H1 (cell line): ENCODE measurements around the gene CDCA4. TPM values are rescaled to one million over a fixed set of nuclear protein-coding genes. Genes with fewer than 3 reads are reported as not detected.

ENCODE experiments used
- CTCF ChIA-PET: fragments of 300-600 bp; sonication (Branson Sonifier 250); formaldehyde crosslinking; loops from one replicate; lab custom pipeline; 2021; ENCODE audit not compliant: partially characterized antibody; lab: Charles Lee
- POLR2A ChIA-PET: fragments of 300-600 bp; sonication (Branson Sonifier 250); formaldehyde crosslinking; loops from one replicate; lab custom pipeline; 2021; ENCODE audit warnings: inconsistent platforms; ENCODE audit not compliant: partially characterized antibody; lab: Charles Lee
- DNase-seq, 2 experiments: peaks; one replicate each; pipeline versions ENCODE4 v3.0.0 to v3.0.0-alpha.2; 2010 to 2022; ENCODE audit warnings: low spot score in 2 of 2, low read depth in 1 of 2, mixed read lengths in 1 of 2
- FAIRE-seq: peaks from 2 replicates; lab custom pipeline; 2011; peaks lifted over from hg19 to GRCh38; lab: Jason Lieb, UNC
- H2AFZ ChIP-seq: 2 replicates; pipeline ENCODE4 v1.8.1; 2012; ENCODE audit warnings: low read length, inconsistent platforms
- H2AK5ac ChIP-seq: 2 replicates; pipeline ENCODE4 v1.6.1; 2013; ENCODE audit warnings: low read depth, low read length
- H2BK120ac ChIP-seq: replicated peaks from 2 replicates; pipeline ENCODE3; 2013; ENCODE audit warnings: low read depth, low read length, inconsistent platforms
- H2BK12ac ChIP-seq: 2 replicates; pipeline ENCODE4 v1.6.1; 2013; ENCODE audit warnings: low read depth, low read length
- H2BK15ac ChIP-seq: 2 replicates; pipeline ENCODE4 v1.6.1; 2013; ENCODE audit warnings: low read length
- H2BK20ac ChIP-seq: 2 replicates; pipeline ENCODE4 v1.6.1; 2013; ENCODE audit warnings: low read length
- H2BK5ac ChIP-seq: 2 replicates; pipeline ENCODE4 v1.6.1; 2013; ENCODE audit warnings: low read depth, low read length
- H3K14ac ChIP-seq: 2 replicates; pipeline ENCODE4 v1.6.1; 2013; ENCODE audit warnings: inconsistent platforms; ENCODE audit not compliant: insufficient read length
- H3K18ac ChIP-seq: 2 replicates; pipeline ENCODE4 v1.6.1; 2013; ENCODE audit warnings: low read length; ENCODE audit errors: extremely low read depth
- H3K23ac ChIP-seq: 2 replicates; pipeline ENCODE4 v1.6.1; 2013; ENCODE audit warnings: inconsistent platforms; ENCODE audit not compliant: insufficient read length
- H3K23me2 ChIP-seq: 2 replicates; pipeline ENCODE4 v1.6.1; 2013; ENCODE audit warnings: low read depth, low read length
- H3K27ac ChIP-seq: 2 replicates; pipeline ENCODE4 v1.6.1; 2011; ENCODE audit warnings: low read depth, low read length, inconsistent platforms
- H3K27me3 ChIP-seq, 4 experiments: replicated peaks in 1 of 4; 1 replicate in 1 of 4; 2 replicates in 3 of 4; pipeline versions ENCODE4 v1.6.1 to v1.8.1; 2011 to 2013; ENCODE audit warnings: low read length in 3 of 4, mild to moderate bottlenecking in 3 of 4, inconsistent platforms in 2 of 4, mixed read lengths in 2 of 4, moderate library complexity in 1 of 4; ENCODE audit not compliant: control insufficient read depth in 3 of 4, insufficient read depth in 3 of 4; ENCODE audit errors: extremely low read depth in 1 of 4
- H3K36me3 ChIP-seq, 4 experiments: 2 replicates each; pipeline versions ENCODE4 v1.6.1 to v1.8.1; 2011 to 2013; ENCODE audit warnings: mild to moderate bottlenecking in 4 of 4, low read length in 3 of 4, moderate library complexity in 2 of 4, control low read depth in 1 of 4, inconsistent platforms in 1 of 4; ENCODE audit not compliant: insufficient read depth in 4 of 4, control insufficient read depth in 2 of 4
- H3K4ac ChIP-seq: replicated peaks from 2 replicates; pipeline ENCODE3; 2013; ENCODE audit warnings: low read length, low read depth, mixed read lengths, inconsistent platforms; ENCODE audit not compliant: insufficient read length
- H3K4me1 ChIP-seq, 4 experiments: replicated peaks in 1 of 4; 1 replicate in 1 of 4; 2 replicates in 3 of 4; pipeline versions ENCODE4 v1.6.1 to v1.8.1; 2011 to 2013; ENCODE audit warnings: low read length in 3 of 4, inconsistent platforms in 2 of 4, mixed read lengths in 1 of 4; ENCODE audit not compliant: insufficient read depth in 4 of 4, control insufficient read depth in 3 of 4
- H3K4me2 ChIP-seq, 2 experiments: 2 replicates each; pipeline versions ENCODE4 v1.6.1 to v1.8.1; 2011 to 2013; ENCODE audit warnings: low read depth in 2 of 2, low read length in 2 of 2, control low read depth in 1 of 2, inconsistent platforms in 1 of 2, mild to moderate bottlenecking in 1 of 2; ENCODE audit not compliant: insufficient read depth in 1 of 2
- H3K4me3 ChIP-seq, 4 experiments: fragments of 200-600, 300-600 bp in 1 of 4; sonication (generic), shearing (Covaris generic), sonication (Bioruptor Twin) in 1 of 4; 2 replicates each; pipeline versions ENCODE4 v1.5.1 to v1.8.1; 2011 to 2016; ENCODE audit warnings: low read length in 4 of 4, low read depth in 3 of 4, control low read depth in 2 of 4, inconsistent platforms in 2 of 4, mild to moderate bottlenecking in 2 of 4, mixed read lengths in 1 of 4, moderate library complexity in 1 of 4; ENCODE audit not compliant: insufficient read depth in 2 of 4; ENCODE audit errors: extremely low read depth in 1 of 4
- H3K56ac ChIP-seq: replicated peaks from 2 replicates; pipeline ENCODE3; 2013; ENCODE audit warnings: low read depth, mild to moderate bottlenecking, mixed read lengths, low read length, inconsistent platforms; ENCODE audit not compliant: insufficient read length
- H3K79me1 ChIP-seq: 2 replicates; pipeline ENCODE4 v1.6.1; 2013; ENCODE audit warnings: low read depth, low read length, control low read depth
- H3K79me2 ChIP-seq, 2 experiments: 2 replicates each; pipeline versions ENCODE4 v1.6.1 to v1.8.1; 2012 to 2013; ENCODE audit warnings: low read length in 2 of 2, mild to moderate bottlenecking in 2 of 2, inconsistent platforms in 1 of 2; ENCODE audit not compliant: insufficient read depth in 2 of 2, control insufficient read depth in 1 of 2
- H3K9ac ChIP-seq, 4 experiments: replicated peaks in 1 of 4; 1 replicate in 1 of 4; 2 replicates in 3 of 4; pipeline versions ENCODE4 v1.6.1 to v1.8.1; 2011 to 2013; ENCODE audit warnings: low read depth in 3 of 4, low read length in 3 of 4, control low read depth in 2 of 4, mild to moderate bottlenecking in 2 of 4, moderate library complexity in 2 of 4, inconsistent platforms in 1 of 4; ENCODE audit errors: extremely low read depth in 1 of 4
- H3K9me3 ChIP-seq, 2 experiments: 2 replicates each; pipeline versions ENCODE4 v1.6.1 to v1.8.1; 2012 to 2013; ENCODE audit warnings: mild to moderate bottlenecking in 2 of 2, moderate library complexity in 2 of 2, control low read depth in 1 of 2, inconsistent platforms in 1 of 2, low read depth in 1 of 2, low read length in 1 of 2, mixed read lengths in 1 of 2; ENCODE audit not compliant: insufficient read depth in 2 of 2
- H4K20me1 ChIP-seq, 2 experiments: replicated peaks in 1 of 2; 2 replicates each; pipeline versions ENCODE3 to v1.8.1; 2011 to 2013; ENCODE audit warnings: inconsistent platforms in 2 of 2, low read length in 2 of 2, mild to moderate bottlenecking in 1 of 2; ENCODE audit not compliant: insufficient read depth in 2 of 2, control insufficient read depth in 1 of 2
- H4K5ac ChIP-seq: 2 replicates; pipeline ENCODE4 v1.6.1; 2013; ENCODE audit warnings: low read length, low read depth, mixed read lengths, inconsistent platforms; ENCODE audit not compliant: insufficient read length
- H4K8ac ChIP-seq: 2 replicates; pipeline ENCODE4 v1.8.0; 2013; ENCODE audit warnings: mild to moderate bottlenecking, moderate library complexity, low read length, inconsistent platforms; ENCODE audit not compliant: insufficient read depth; ENCODE audit errors: extremely low read depth
- H4K91ac ChIP-seq: replicated peaks from 2 replicates; pipeline ENCODE3; 2013; ENCODE audit warnings: low read length, mixed read lengths, inconsistent platforms; ENCODE audit not compliant: insufficient read length
- BACH1 ChIP-seq: IDR thresholded peaks from 2 replicates; pipeline ENCODE4 v1.6.1; 2012; ENCODE audit warnings: low read length, improper control_type of control experiment
- BCL11A ChIP-seq, 2 experiments: IDR thresholded peaks; one replicate each; pipeline ENCODE4 v1.6.1; 2011; ENCODE audit warnings: low read depth in 2 of 2, low read length in 2 of 2, mild to moderate bottlenecking in 2 of 2
- EP300 ChIP-seq, 2 experiments: IDR thresholded peaks; 1 replicate in 1 of 2; 2 replicates in 1 of 2; pipeline ENCODE4 v1.6.1; 2011 to 2012; ENCODE audit warnings: low read depth in 2 of 2, low read length in 2 of 2, mild to moderate bottlenecking in 2 of 2, borderline replicate concordance in 1 of 2, inconsistent platforms in 1 of 2, moderate library complexity in 1 of 2
- GABPA ChIP-seq: IDR thresholded peaks from 2 replicates; pipeline ENCODE4 v1.6.1; 2011; ENCODE audit warnings: mild to moderate bottlenecking, low read length, moderate library complexity, borderline replicate concordance; ENCODE audit not compliant: insufficient read depth
- KDM4A ChIP-seq: IDR thresholded peaks from one replicate; pipeline ENCODE4 v1.7.1; 2012; ENCODE audit warnings: low read depth, mild to moderate bottlenecking, moderate library complexity, low read length, inconsistent platforms; ENCODE audit not compliant: severe bottlenecking
- RAD21 ChIP-seq, 2 experiments: IDR thresholded peaks in 1 of 2; conservative IDR thresholded peaks in 1 of 2; 2 replicates each; pipeline ENCODE4 v1.6.1; 2011; ENCODE audit warnings: low read depth in 2 of 2, low read length in 2 of 2, improper control_type of control experiment in 1 of 2, inconsistent platforms in 1 of 2, mild to moderate bottlenecking in 1 of 2, moderate library complexity in 1 of 2
- RXRA ChIP-seq: IDR thresholded peaks from 2 replicates; pipeline ENCODE4 v1.6.1; 2011; ENCODE audit warnings: low read depth, mild to moderate bottlenecking, low read length, moderate library complexity; ENCODE audit not compliant: insufficient read depth
- TAF7 ChIP-seq: optimal IDR thresholded peaks from 2 replicates; pipeline ENCODE3; 2011; ENCODE audit warnings: low read depth, mild to moderate bottlenecking, inconsistent platforms, low read length, moderate library complexity, borderline replicate concordance
- TCF12 ChIP-seq: IDR thresholded peaks from 2 replicates; pipeline ENCODE4 v1.6.1; 2011; ENCODE audit warnings: low read depth, mild to moderate bottlenecking, low read length
- YY1 ChIP-seq: IDR thresholded peaks from 2 replicates; pipeline ENCODE4 v1.6.1; 2011; ENCODE audit warnings: low read depth, mild to moderate bottlenecking, low read length
- WGBS, 2 experiments: shearing (Covaris generic) in 1 of 2; methylation state at CpG; one replicate each; pipeline versions ENCODE4 v1.1.6 to v1.1.7; 2013 to 2015; ENCODE audit warnings: low lambda C conversion rate in 2 of 2, mixed read lengths in 2 of 2, inconsistent platforms in 1 of 2, low coverage in 1 of 2, missing lambda C conversion rate in 1 of 2; ENCODE audit not compliant: insufficient replicate concordance in 2 of 2, insufficient coverage in 1 of 2, insufficient read length in 1 of 2; ENCODE audit errors: extremely low coverage in 1 of 2, missing lambda C conversion rate in 1 of 2; 5-methylcytosine and 5-hydroxymethylcytosine counted together
- polyA plus RNA-seq, 7 experiments: library from polyadenylated mRNA; depleted of rRNA in 3 of 7; stranded (reverse) in 5 of 7; unstranded in 2 of 7; fragments of >200 nt in 5 of 7; fragments of 200-250 nt in 2 of 7; gene quantifications; 1 replicate in 5 of 7; 2 replicates in 1 of 7; 4 replicates in 1 of 7; pipeline versions ENCODE4 v1.2.1 to v1.2.3, GENCODE V29; 2011 to 2013; ENCODE audit warnings: missing spikeins in 2 of 7, mixed read lengths in 2 of 7
- total RNA-seq: library from RNA; stranded (reverse); fragmentation: NEBNext Ultra II Directional; extraction: Animal tissue kit (Norgen Biotek cat#: 25700); gene quantifications from 2 replicates; pipeline ENCODE4 v1.2.1, GENCODE V29; 2021

Gene CDCA4
- total and polyA plus RNA-seq, 2 of the 8 experiments (the other 6 are each of a cell fraction or from before 2014, with no cell fraction given), result 49.9 to 62.4 TPM

DNA sequence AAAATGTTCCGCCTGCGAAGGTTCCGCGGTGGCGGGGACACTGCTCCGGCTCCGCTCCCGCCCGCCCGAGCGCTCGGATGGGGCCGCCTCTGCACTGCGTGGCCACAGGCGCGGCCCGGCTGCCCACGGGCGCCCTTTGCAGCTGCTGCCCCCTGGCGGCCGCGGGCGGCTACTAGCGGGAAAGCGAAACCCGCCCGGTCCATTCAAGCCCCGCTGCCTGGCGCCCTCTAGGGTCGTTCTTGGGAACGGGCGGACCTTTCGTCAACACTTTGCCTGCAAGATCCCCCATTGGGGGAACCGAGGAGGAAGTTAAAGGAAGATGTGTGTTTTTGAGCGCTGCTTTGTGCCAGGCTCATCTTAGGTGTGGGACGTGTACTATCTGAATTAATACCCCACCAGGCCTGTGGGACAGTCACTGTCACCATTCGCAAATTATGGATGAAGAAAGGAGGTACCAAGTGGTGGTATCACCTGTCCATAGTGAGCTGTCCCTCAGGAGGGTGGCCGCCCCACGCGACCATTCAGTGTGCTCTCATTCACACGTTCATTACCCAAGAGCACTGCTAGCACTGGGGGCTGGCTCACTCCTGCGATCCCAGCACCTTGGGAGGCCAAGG lies 24.9 kb upstream of the CDCA4 start:
- Histone ChIP-seq H2BK120ac (no peak overlapping the region), H3K4me2 (peak overlapping the region in 1 of 2 experiments; percentile 39; a peak in 2 of 4 replicates), H3K4ac (no peak overlapping the region), H4K20me1 (no peaks in the 10 kb centered on the region), H3K36me3 (no peaks in the 10 kb centered on the region), H3K9me3 (no peaks in the 10 kb centered on the region), H2BK12ac (no peak overlapping the region), H4K5ac (no peak overlapping the region), H2AFZ (peak overlapping the region; percentile 98; the same call in 1 of the 2 replicates), H3K4me3 (no peak overlapping the region), H3K79me2 (no peaks in the 10 kb centered on the region), H2BK20ac (no peak overlapping the region), H3K23ac (no peak overlapping the region), H3K27me3 (peaks cover 0 to 8% (median 7%) of the 10 kb centered on the region in 4 experiments; a peak in 4 of 7 replicates), H3K27ac (no peak overlapping the region), H3K18ac (peak overlapping the region; percentile 60; the same call in 1 of the 2 replicates), H2BK5ac (no peak overlapping the region), H4K91ac (no peak overlapping the region), H3K23me2 (no peaks in the 10 kb centered on the region), H4K8ac (no peak overlapping the region; the same call in 1 of the 2 replicates), H3K9ac (no peak overlapping the region), H3K79me1 (no peaks in the 10 kb centered on the region), H2BK15ac (0 out of 2 replicates have a peak overlapping the region, but pooled peaks have one; percentile 75), H2AK5ac (no peak overlapping the region), H3K14ac (no peak overlapping the region), H3K56ac (no peak overlapping the region), H3K4me1 (peaks cover 0 to 2% (median 0%) of the 10 kb centered on the region in 4 experiments; a peak in 1 of 7 replicates)
- 19% methylated on average over 36 of the region's 42 CpGs; no CpG with 5 or more reads in 1 of the 2 experiments for WGBS, 2 experiments
- DNase-seq (peak in 1 of 2 experiments; percentile 98), FAIRE-seq (no peak)
- CTCF ChIA-PET, result interaction anchor here (0.6 to 8.5 kb wide), 58 partner anchors 10 to 430 kb away, joined by 3 to 161 read pairs (median 4); partner anchors contain the start of genes CDCA4, CLBA1 and GPR132
- POLR2A ChIA-PET, result interaction anchor here (0.7 kb wide), 1 partner anchor 26 kb away, joined by 3 read pairs; no protein-coding TSS in a partner anchor
- TF ChIP-seq YY1 (0 out of 2 replicates have a peak, but pooled peaks have one; percentile 68), KDM4A (no peak), BACH1 (peak; percentile 95), TAF7 (peak; percentile 81), TCF12 (0 out of 2 replicates have a peak, but pooled peaks have one; percentile 64), RXRA (0 out of 2 replicates have a peak, but pooled peaks have one; percentile 27), RAD21 (IDR thresholded peaks at IDR 0.05 in 1 of 2, conservative IDR thresholded peaks at IDR 0.05 in 1 of 2; ENCODE audit: low read depth in 2 of 2, low read length in 2 of 2) (peak; percentile 89 to 98), EP300 (IDR thresholded peaks at IDR 0.05; ENCODE audit: borderline replicate concordance in 1 of 2, low read depth in 2 of 2, low read length in 2 of 2) (peak in 1 of 2 experiments; percentile 39; a peak in 1 of 3 replicates), BCL11A (IDR thresholded peaks at IDR 0.05; ENCODE audit: low read depth in 2 of 2, low read length in 2 of 2) (no peak), GABPA (peak; percentile 80; the same call in 1 of the 2 replicates)
